HG03159 (cell line): ENCODE data around the gene NOXO1.
"Not testable (repeated sequence)": the region's sequence is repeated elsewhere in the genome, so short reads cannot be mapped to it uniquely, and the experiment has no call there.

Experiments used
- ATAC-seq: cut with Tn5 transposase; IDR thresholded peaks from one replicate; pipeline ENCODE4 v1.9.1; 2021; ENCODE audit warnings: mild to moderate bottlenecking, moderate library complexity; ENCODE audit not compliant: unreplicated experiment

Gene NOXO1

GRCh38 chr16:1963806-1964505, 17.3 kb downstream of the NOXO1 start:
- ATAC-seq: no peak

- ATAC-seq: not testable (repeated sequence)
These were observed 18.8 kb downstream of the NOXO1 start for GRCh38 chr16:1962161-1963153.

- ATAC-seq: no peak
These were observed 19.6 kb downstream of the NOXO1 start for GRCh38 chr16:1961651-1962067.

GRCh38 chr16:1960665-1961630, 20.3 kb downstream of the NOXO1 start:
- ATAC-seq: no peak

GRCh38 chr16:1959269-1960039, 21.8 kb downstream of the NOXO1 start, which contains the start of gene NDUFB10:
Gene NDUFB10 (plus strand): TSS chr16:1959538. CDS start chr16:1959625, 87 bp downstream.
- ATAC-seq: peak; percentile 63

- no peak for ATAC-seq
These were observed 22.5 kb downstream of the NOXO1 start for GRCh38 chr16:1958715-1959268.

GRCh38 chr16:1958143-1958491, 23.2 kb downstream of the NOXO1 start:
- ATAC-seq: not testable (repeated sequence)

GRCh38 chr16:1957434-1958142, 23.7 kb downstream of the NOXO1 start:
- not testable (repeated sequence) for ATAC-seq

GRCh38 chr16:1953734-1954133, 27.5 kb downstream of the NOXO1 start:
- no peak for ATAC-seq

GRCh38 chr16:1950559-1950958, 30.7 kb downstream of the NOXO1 start:
- ATAC-seq: no peak

GRCh38 chr16:1950047-1950446, 31.2 kb downstream of the NOXO1 start:
- ATAC-seq: no peak

- no peak for ATAC-seq
These were observed 31.8 kb downstream of the NOXO1 start for GRCh38 chr16:1949507-1949906.

- ATAC-seq: no peak
These were observed 33.9 kb downstream of the NOXO1 start for GRCh38 chr16:1947369-1947670.

- ATAC-seq: no peak
These were observed 34.5 kb downstream of the NOXO1 start for GRCh38 chr16:1946495-1947368.

GRCh38 chr16:1945559-1946391, 35.5 kb downstream of the NOXO1 start:
- ATAC-seq: no peak

- no peak for ATAC-seq
These were observed 36.6 kb downstream of the NOXO1 start for GRCh38 chr16:1944612-1945199.
